Esophagus muscularis mucosa (tissue), 4 donors: ENCODE data around the gene KLF7. TPM values are rescaled to one million over a fixed set of nuclear protein-coding genes. Genes with fewer than 3 reads are reported as not detected.

Source experiments
- DNase-seq: peaks from one replicate; pipeline ENCODE4 v3.0.0-alpha.2; 2017; ENCODE audit errors: extremely low spot score
- H3K27ac ChIP-seq, 4 donors: fragments of 200-600 bp; sonication (generic); replicated peaks in 1 of 4; 1 replicate in 3 of 4; 2 replicates in 1 of 4; pipeline ENCODE4 v1.5.1; 2016 to 2019; ENCODE audit warnings: mild to moderate bottlenecking in 1 of 4
- H3K27me3 ChIP-seq, 4 donors: fragments of 200-600 bp; sonication (generic); one replicate each; pipeline versions ENCODE4 v1.5.1 to v1.6.0; 2016 to 2019
- H3K36me3 ChIP-seq, 4 donors: fragments of 200-600 bp; sonication (generic); one replicate each; pipeline ENCODE4 v1.5.1; 2016 to 2019
- H3K4me1 ChIP-seq, 4 donors: fragments of 200-600 bp; sonication (generic); one replicate each; pipeline ENCODE4 v1.5.1; 2016 to 2019
- H3K4me3 ChIP-seq, 4 donors: fragments of 200-600 bp; sonication (generic); 1 replicate in 2 of 4; 2 replicates in 2 of 4; pipeline ENCODE4 v1.5.1; 2016 to 2019; ENCODE audit warnings: mild to moderate bottlenecking in 4 of 4, moderate library complexity in 1 of 4
- H3K9me3 ChIP-seq, 4 donors: fragments of 200-600 bp; sonication (generic); 1 replicate in 3 of 4; 2 replicates in 1 of 4; pipeline ENCODE4 v1.5.1; 2016 to 2019
- EP300 ChIP-seq: sonication (generic); formaldehyde crosslinking; IDR thresholded peaks from one replicate; pipeline ENCODE4 v1.6.1; 2017; ENCODE audit warnings: antibody characterized with exemption
- POLR2A ChIP-seq: fragments of 450-650 bp; IDR thresholded peaks from one replicate; pipeline ENCODE4 v1.6.1; 2017; ENCODE audit warnings: antibody characterized with exemption, moderate library complexity, mild to moderate bottlenecking, low read depth
- POLR2AphosphoS5 ChIP-seq, 2 donors: sonication (generic); formaldehyde crosslinking; IDR thresholded peaks; one replicate each; pipeline ENCODE4 v1.6.1; 2017; ENCODE audit warnings: antibody characterized with exemption in 2 of 2
- WGBS: methylation state at CpG from one replicate; pipeline ENCODE4 v1.1.5; 2018; 5-methylcytosine and 5-hydroxymethylcytosine counted together
- intact Hi-C: fragments of 100-400 bp; cut with DNase I; formaldehyde crosslinking; loops from one replicate; pipeline ENCODE4 v1.15.1; 2023
- total RNA-seq, 4 donors: library from RNA; depleted of rRNA; stranded (reverse); fragments of >200 nt; gene quantifications; one replicate each; pipeline versions ENCODE4 v1.1.0 to v1.2.1, GENCODE V29; 2016
- TF ChIP-seq, protein P1 (sequence below), 3 experiments: fragments of 200-600 bp in 2 of 3; fragments of 450-650 bp in 1 of 3; sonication (generic) in 2 of 3; IDR thresholded peaks; one replicate each; pipeline ENCODE4 v1.5.1; 2017 to 2019; ENCODE audit warnings: antibody characterized with exemption in 3 of 3, mild to moderate bottlenecking in 2 of 3, moderate library complexity in 1 of 3

KLF7 gene
- total RNA-seq, 4 donors from 2014 or later, result 25.3 to 47.4 (median 36.9) TPM

DNA sequence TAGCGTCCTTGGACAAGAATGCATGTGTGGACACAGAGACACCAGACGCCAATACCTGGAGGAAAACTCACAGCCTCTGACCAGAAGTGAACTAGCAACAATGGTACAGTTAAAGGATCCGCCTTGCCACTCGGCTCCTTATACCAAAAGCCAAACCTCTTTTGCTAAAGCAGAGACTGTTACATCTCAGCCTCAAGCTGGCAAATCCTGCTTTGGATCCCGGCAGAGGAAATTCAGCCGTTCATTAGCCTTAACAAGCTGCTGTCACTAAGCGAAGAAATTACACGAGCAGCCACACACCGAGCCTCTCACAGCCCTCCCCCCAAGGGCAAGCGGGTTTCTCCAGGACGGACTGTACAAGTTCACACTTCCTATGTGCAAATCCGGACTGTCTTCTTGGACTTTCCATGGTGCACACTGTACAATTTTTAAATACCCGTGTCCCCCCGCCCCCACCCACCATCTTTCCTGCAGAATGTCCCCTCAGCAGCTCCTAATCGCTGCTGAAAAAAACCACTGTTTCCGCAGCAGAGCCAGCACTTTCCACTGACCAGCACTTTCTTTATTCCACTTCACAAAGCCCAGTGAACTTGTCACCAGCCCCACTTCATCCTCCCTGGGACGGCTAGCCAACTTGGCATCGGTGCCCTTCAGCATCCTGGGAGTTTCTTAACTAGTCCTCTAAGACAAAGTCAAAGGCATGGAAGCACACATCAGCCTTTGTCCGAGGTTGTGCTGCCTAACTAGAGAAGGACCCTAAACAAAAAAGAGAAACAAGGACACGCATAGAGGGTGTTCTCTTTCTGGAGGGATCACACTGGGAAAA, 1.5 kb downstream of the KLF7 start:
- Histone ChIP-seq H3K36me3 (no peaks in the 10 kb centered on the region), H3K4me1 (peaks cover 50 to 60% (median 58%) of the 10 kb centered on the region in 4 donors), H3K9me3 (no peaks in the 10 kb centered on the region), H3K27ac (peak overlapping the region; percentile 100), H3K4me3 (peak overlapping the region; percentile 78 to 90 (median 82)), H3K27me3 (no peaks in the 10 kb centered on the region)
- peak; percentile 94 for DNase-seq
- WGBS, result under 1% methylated on average over 18 of the region's 20 CpGs
- intact Hi-C loops, result loop anchor here (5.0 to 10.0 kb wide), 2 partner anchors 89 to 182 kb away; no protein-coding TSS in a partner anchor
- TF ChIP-seq POLR2AphosphoS5 (IDR thresholded peaks at IDR 0.05), result peak in 1 of 2 donors; percentile 81
- peak; percentile 66 for TF ChIP-seq EP300
- TF ChIP-seq, protein P1, sequence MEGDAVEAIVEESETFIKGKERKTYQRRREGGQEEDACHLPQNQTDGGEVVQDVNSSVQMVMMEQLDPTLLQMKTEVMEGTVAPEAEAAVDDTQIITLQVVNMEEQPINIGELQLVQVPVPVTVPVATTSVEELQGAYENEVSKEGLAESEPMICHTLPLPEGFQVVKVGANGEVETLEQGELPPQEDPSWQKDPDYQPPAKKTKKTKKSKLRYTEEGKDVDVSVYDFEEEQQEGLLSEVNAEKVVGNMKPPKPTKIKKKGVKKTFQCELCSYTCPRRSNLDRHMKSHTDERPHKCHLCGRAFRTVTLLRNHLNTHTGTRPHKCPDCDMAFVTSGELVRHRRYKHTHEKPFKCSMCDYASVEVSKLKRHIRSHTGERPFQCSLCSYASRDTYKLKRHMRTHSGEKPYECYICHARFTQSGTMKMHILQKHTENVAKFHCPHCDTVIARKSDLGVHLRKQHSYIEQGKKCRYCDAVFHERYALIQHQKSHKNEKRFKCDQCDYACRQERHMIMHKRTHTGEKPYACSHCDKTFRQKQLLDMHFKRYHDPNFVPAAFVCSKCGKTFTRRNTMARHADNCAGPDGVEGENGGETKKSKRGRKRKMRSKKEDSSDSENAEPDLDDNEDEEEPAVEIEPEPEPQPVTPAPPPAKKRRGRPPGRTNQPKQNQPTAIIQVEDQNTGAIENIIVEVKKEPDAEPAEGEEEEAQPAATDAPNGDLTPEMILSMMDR (IDR thresholded peaks at IDR 0.05), result no peak
- no peak for TF ChIP-seq POLR2A

DNA sequence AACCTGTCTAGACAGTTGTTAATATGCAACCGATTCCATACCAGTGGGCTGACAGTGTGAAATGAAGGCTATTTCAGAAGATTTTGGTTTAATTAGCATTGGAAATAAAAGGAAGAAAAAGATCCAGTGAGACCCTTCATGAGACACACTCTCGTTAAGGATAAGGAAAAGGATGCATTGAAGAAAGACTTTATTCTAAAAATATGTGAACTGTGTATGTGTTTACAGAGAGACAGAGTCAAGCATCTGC, 2.1 kb downstream of the KLF7 start:
- WGBS, result 3% methylated on average over 2 of the region's 2 CpGs
- DNase-seq, result no peak
- Histone ChIP-seq H3K4me1 (peaks cover 55 to 65% (median 63%) of the 10 kb centered on the region in 4 donors), H3K36me3 (no peaks in the 10 kb centered on the region), H3K4me3 (peak overlapping the region; percentile 78 to 90 (median 82)), H3K9me3 (no peaks in the 10 kb centered on the region), H3K27ac (peak overlapping the region; percentile 100), H3K27me3 (no peaks in the 10 kb centered on the region)
- TF ChIP-seq POLR2AphosphoS5 (IDR thresholded peaks at IDR 0.05) (no peak), POLR2A (no peak)
- intact Hi-C loops, result loop anchor here (5.0 to 10.0 kb wide), 2 partner anchors 89 to 181 kb away; no protein-coding TSS in a partner anchor

DNA sequence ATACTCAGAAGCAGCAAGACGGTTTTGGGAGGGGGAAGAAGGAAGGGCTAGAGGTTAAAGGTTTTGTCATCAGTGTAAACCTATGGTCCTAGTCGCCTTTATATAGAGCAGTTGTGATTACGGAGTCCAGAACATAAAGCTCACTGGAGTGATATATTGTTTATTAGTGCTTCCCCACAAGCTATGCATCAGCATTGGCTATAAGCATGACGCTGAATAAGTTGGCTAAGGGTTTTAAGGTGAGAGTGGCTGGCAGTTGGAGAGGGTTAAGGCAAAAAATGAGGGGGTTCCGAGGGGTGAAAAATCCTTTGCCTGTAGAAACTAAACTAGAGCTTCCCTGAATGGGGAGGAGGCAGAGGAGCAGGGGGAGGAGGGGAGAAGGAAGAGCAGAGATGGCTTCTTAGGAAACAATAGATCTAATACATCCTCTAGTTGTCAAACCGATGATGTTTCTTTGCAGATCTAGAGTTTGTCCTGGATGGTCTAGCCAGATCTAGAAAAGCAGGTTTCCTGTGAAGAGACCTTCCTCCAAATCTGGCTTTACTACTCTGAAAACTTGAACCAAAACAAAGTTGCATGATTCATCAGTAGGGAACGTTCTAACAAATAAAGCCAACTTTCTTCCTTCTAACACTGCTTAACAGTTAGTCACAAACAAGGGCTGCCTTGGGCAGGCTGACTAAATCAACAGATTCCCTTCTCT, 2.5 kb downstream of the KLF7 start:
- peaks cover 57 to 65% (median 63%) of the 10 kb centered on the region in 4 donors for H3K4me1 ChIP-seq
- TF ChIP-seq, protein P1 (IDR thresholded peaks at IDR 0.05), result no peak
- TF ChIP-seq POLR2AphosphoS5 (IDR thresholded peaks at IDR 0.05), result peak in 1 of 2 donors; percentile 62
- TF ChIP-seq EP300, result no peak
- peak overlapping the region; percentile 100 for H3K27ac ChIP-seq
- H3K9me3 ChIP-seq, result no peaks in the 10 kb centered on the region
- intact Hi-C loops, result loop anchor here (5.0 to 10.0 kb wide), 2 partner anchors 88 to 181 kb away; no protein-coding TSS in a partner anchor
- 12% methylated on average over 7 of the region's 7 CpGs for WGBS
- no peak for DNase-seq
- H3K27me3 ChIP-seq, result no peaks in the 10 kb centered on the region
- H3K4me3 ChIP-seq, result peak overlapping the region; percentile 78 to 90 (median 82)
- no peaks in the 10 kb centered on the region for H3K36me3 ChIP-seq

DNA sequence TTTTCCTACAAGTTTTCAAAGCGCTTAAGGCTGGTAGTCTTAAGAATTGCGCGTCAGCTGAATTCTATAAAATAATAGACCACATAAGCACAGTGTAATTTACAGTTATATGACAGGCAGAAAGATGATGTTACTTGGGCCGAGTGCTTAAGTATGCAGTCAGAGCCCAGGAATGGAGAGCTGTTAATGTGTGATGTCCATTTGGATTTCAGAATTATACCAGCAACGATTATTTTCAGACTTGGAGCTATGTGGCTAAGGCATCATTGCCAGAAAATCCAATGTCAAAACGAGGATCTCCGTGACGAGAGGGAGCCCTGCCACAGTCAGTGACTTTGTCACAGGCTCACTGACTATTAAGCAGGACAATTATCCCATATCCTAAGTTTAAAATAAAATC, 3.4 kb downstream of the KLF7 start:
- WGBS, result 33% methylated on average over 8 of the region's 8 CpGs
- H3K27me3 ChIP-seq, result no peaks in the 10 kb centered on the region
- intact Hi-C loops, result loop anchor here (5.0 to 10.0 kb wide), 2 partner anchors 88 to 180 kb away; no protein-coding TSS in a partner anchor
- peak overlapping the region; percentile 78 to 90 (median 82) for H3K4me3 ChIP-seq
- TF ChIP-seq POLR2AphosphoS5 (IDR thresholded peaks at IDR 0.05) (peak in 1 of 2 donors; percentile 11), EP300 (no peak)
- H3K27ac ChIP-seq, result peak overlapping the region; percentile 100
- peaks cover 57 to 65% (median 63%) of the 10 kb centered on the region in 4 donors for H3K4me1 ChIP-seq
- DNase-seq, result no peak
- H3K9me3 ChIP-seq, result no peaks in the 10 kb centered on the region
- no peaks in the 10 kb centered on the region for H3K36me3 ChIP-seq

DNA sequence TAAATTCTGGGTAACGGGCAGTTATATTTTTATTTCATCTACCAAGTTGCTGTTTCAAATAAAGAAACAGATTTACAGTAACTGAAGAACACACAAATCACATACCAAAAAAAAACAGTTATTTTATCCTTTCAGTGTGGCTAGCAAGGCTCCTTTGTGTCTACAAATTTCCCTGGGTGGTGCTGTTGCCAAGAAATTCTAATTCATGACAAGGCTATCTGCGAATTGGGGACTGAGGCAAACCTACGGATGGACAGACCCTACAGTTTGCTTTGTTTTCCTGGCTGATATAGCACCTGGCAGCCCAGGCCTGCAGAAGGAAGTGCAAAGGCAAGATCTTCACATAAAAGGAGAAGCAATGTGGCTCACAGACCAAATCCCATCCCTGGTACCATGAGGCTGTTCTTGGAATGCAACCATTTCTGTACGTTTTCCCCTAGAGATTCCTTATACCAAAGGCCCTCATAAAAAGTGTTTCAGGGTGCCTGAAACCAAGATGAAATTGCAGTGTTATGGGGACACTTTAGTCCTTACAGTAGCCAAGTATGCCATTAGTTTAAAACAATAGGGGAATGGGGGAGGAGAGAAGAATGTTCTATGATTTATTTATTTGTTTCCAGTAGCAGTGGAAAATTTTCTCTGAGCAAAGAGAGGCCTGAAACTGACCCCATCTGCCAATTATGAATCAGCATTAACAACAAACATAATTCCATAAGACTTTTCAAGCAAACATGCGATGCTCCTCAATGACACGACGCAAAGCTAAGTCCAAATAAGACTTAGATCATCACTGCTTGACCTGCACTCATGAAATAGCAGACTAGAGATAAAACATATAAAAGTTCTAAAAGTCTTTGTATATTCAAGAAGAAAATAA, 4.3 kb downstream of the KLF7 start:
- peak overlapping the region; percentile 100 for H3K27ac ChIP-seq
- WGBS, result 48% methylated on average over 7 of the region's 7 CpGs

More for the DNA sequence above, 4.3 kb downstream of the KLF7 start:
- TF ChIP-seq EP300 (no peak), POLR2A (no peak), POLR2AphosphoS5 (IDR thresholded peaks at IDR 0.05) (no peak)
- TF ChIP-seq, protein P1 (IDR thresholded peaks at IDR 0.05), result no peak
- Histone ChIP-seq H3K9me3 (no peaks in the 10 kb centered on the region), H3K36me3 (no peaks in the 10 kb centered on the region), H3K4me3 (peak overlapping the region; percentile 78 to 90 (median 82)), H3K4me1 (peaks cover 62 to 69% (median 68%) of the 10 kb centered on the region in 4 donors), H3K27me3 (no peaks in the 10 kb centered on the region)
- DNase-seq, result no peak
- intact Hi-C loops, result loop anchor here (5.0 to 10.0 kb wide), 2 partner anchors 87 to 179 kb away; no protein-coding TSS in a partner anchor
